Measurements from ENCODE around the gene AFP. TPM values are rescaled to one million over a fixed set of nuclear protein-coding genes. Genes with fewer than 3 reads are reported as not detected.

AFP gene
- total RNA-seq, 1 experiment from 2014 or later: 4.9 TPM

- H2BK12ac ChIP-seq (ENCODE audit: insufficient read length, low read depth, low read length): no peak overlapping the region
- no peak overlapping the region for H4K5ac ChIP-seq (ENCODE audit: insufficient read length, low read depth, low read length)
- no peak overlapping the region for H3K18ac ChIP-seq (ENCODE audit: insufficient read length, low read depth, low read length)
- Mint-ChIP-seq H3K4me1 (peaks cover 14 to 17% of the 10 kb centered on the region in 2 experiments), H3K36me3 (ENCODE audit: insufficient read depth in 1 of 3, low read depth in 3 of 3) (no peaks in the 10 kb centered on the region), H3K4me3 (no peak overlapping the region), H3K27ac (no peak overlapping the region), H3K27me3 (ENCODE audit: low read depth) (no peaks in the 10 kb centered on the region), H3K9me3 (no peaks in the 10 kb centered on the region)
- H4K8ac ChIP-seq (replicated peaks; ENCODE audit: insufficient read length, low read depth, low read length): no peak overlapping the region
- H3K9me3 ChIP-seq (ENCODE audit: control insufficient read depth, low read depth, low read length): no peaks in the 10 kb centered on the region
- H3K56ac ChIP-seq (ENCODE audit: insufficient read length, low read depth, low read length): no peak overlapping the region
- H2BK120ac ChIP-seq (ENCODE audit: low read depth, low read length, poor library complexity, severe bottlenecking): no peak overlapping the region
- TF ChIP-seq CTCF (conservative IDR thresholded peaks at IDR 0.05): no peak
- no peak overlapping the region for H2AK5ac ChIP-seq (ENCODE audit: insufficient read length, low read length)
- H2BK5ac ChIP-seq (ENCODE audit: insufficient read length, low read length): no peak overlapping the region
- H3K79me2 ChIP-seq (ENCODE audit: insufficient read depth, low read length): no peaks in the 10 kb centered on the region
- H3K14ac ChIP-seq (ENCODE audit: insufficient read depth, low read length): no peak overlapping the region
- H3K23me2 ChIP-seq (ENCODE audit: insufficient read length, low read depth, low read length, poor library complexity, severe bottlenecking): no peaks in the 10 kb centered on the region
- no peaks in the 10 kb centered on the region for H4K20me1 ChIP-seq (ENCODE audit: control insufficient read depth, insufficient read depth, insufficient read length)
- no peak overlapping the region for H3K27ac ChIP-seq (ENCODE audit: insufficient read length, low read depth, low read length)
- no peak overlapping the region for H3K4me2 ChIP-seq (ENCODE audit: insufficient read depth, insufficient read length, low read length)
- no peak overlapping the region for H3K9ac ChIP-seq (ENCODE audit: extremely low read depth, insufficient read length, low read length)
- H3K23ac ChIP-seq (ENCODE audit: insufficient read length, low read depth, low read length): no peak overlapping the region
- no peak for DNase-seq
- H3K4me1 ChIP-seq (ENCODE audit: insufficient read depth, low read length): 0 out of 2 replicates have a peak, but pooled peaks cover 2% of the 10 kb centered on the region
- no peak overlapping the region for H3K4ac ChIP-seq (ENCODE audit: low read depth, low read length)
- no CpG with 5 or more reads among the region's 8 CpGs for WGBS (ENCODE audit: extremely low coverage, insufficient read length, low lambda C conversion rate)
- no peaks in the 10 kb centered on the region for H3K79me1 ChIP-seq (ENCODE audit: insufficient read depth, low read depth, low read length, poor library complexity, severe bottlenecking)
- no peaks in the 10 kb centered on the region for H3K27me3 ChIP-seq (ENCODE audit: insufficient read depth, low read length)
- H4K91ac ChIP-seq (ENCODE audit: insufficient read length, low read depth, low read length): no peak overlapping the region
- H2AFZ ChIP-seq (ENCODE audit: low read length): no peak overlapping the region
- no peak overlapping the region for H2BK15ac ChIP-seq (ENCODE audit: low read depth, low read length)
- no peak overlapping the region for H2BK20ac ChIP-seq (ENCODE audit: low read depth, low read length, poor library complexity, severe bottlenecking)
- H3T11ph ChIP-seq (ENCODE audit: low read length): no peak overlapping the region
These were observed 24.1 kb upstream of the AFP start for GRCh38 chr4:73411731-73412414.
